WTC11 (cell line): Measurements from ENCODE around the gene PPP2R1A. TPM values are rescaled to one million over a fixed set of nuclear protein-coding genes. Genes with fewer than 3 reads are reported as not detected.
"Not testable (repeated sequence)": the region's sequence is repeated elsewhere in the genome, so short reads cannot be mapped to it uniquely, and the experiment has no call there.

ENCODE experiments used
- ATAC-seq: fragments of 200-7000 bp; cut with Tn5 transposase; 2 replicates; pipeline ENCODE4 v1.10.0; 2021; ENCODE audit warnings: mild to moderate bottlenecking, moderate library complexity
- CTCF ChIA-PET: fragments of 300-600 bp; sonication (Branson Sonifier 250); formaldehyde crosslinking; loops from one replicate; lab custom pipeline; 2021; ENCODE audit warnings: antibody characterized with exemption; lab: Charles Lee
- POLR2A ChIA-PET: fragments of 350-600 bp; sonication (Branson Sonifier 250); formaldehyde crosslinking; loops from one replicate; lab custom pipeline; 2021; ENCODE audit warnings: antibody characterized with exemption; lab: Charles Lee
- DNase-seq: peaks from one replicate; pipeline ENCODE4 v3.0.0; 2021; ENCODE audit warnings: low spot score
- H3K27ac Mint-ChIP-seq: 2 replicates; pipeline ENCODE4 v1.8.0; 2021; ENCODE audit warnings: mixed read lengths
- H3K27me3 Mint-ChIP-seq: 2 replicates; pipeline ENCODE4 v1.8.0; 2021; ENCODE audit warnings: low read depth, mild to moderate bottlenecking, moderate library complexity, mixed read lengths
- H3K36me3 Mint-ChIP-seq: 2 replicates; pipeline ENCODE4 v1.8.0; 2021; ENCODE audit warnings: mixed read lengths
- H3K4me1 Mint-ChIP-seq: 2 replicates; pipeline ENCODE4 v1.8.0; 2022; ENCODE audit warnings: mixed read lengths
- H3K4me3 Mint-ChIP-seq: 2 replicates; pipeline ENCODE4 v1.8.0; 2021; ENCODE audit warnings: mild to moderate bottlenecking, moderate library complexity, mixed read lengths
- H3K9me3 Mint-ChIP-seq: 2 replicates; pipeline ENCODE4 v1.8.0; 2021; ENCODE audit warnings: mixed read lengths
- ATF1 ChIP-seq: sonication (generic); formaldehyde crosslinking; IDR thresholded peaks from 2 replicates; pipeline ENCODE4 v1.8.1; 2023; ENCODE audit warnings: mild to moderate bottlenecking, moderate library complexity, missing genetic modification reagents
- CREB1 ChIP-seq: sonication (generic); formaldehyde crosslinking; IDR thresholded peaks from 2 replicates; pipeline ENCODE4 v1.8.0; 2023; ENCODE audit warnings: mild to moderate bottlenecking, missing genetic modification reagents
- CREM ChIP-seq: sonication (generic); formaldehyde crosslinking; IDR thresholded peaks from 2 replicates; pipeline ENCODE4 v1.8.1; 2022; ENCODE audit warnings: mild to moderate bottlenecking, missing genetic modification reagents, moderate library complexity
- MXD4 ChIP-seq: fragments of 250-450 bp; sonication (Bioruptor Pico); IDR thresholded peaks from 2 replicates; pipeline ENCODE4 v1.8.0; 2021; ENCODE audit warnings: mild to moderate bottlenecking, moderate library complexity, borderline replicate concordance
- NFYB ChIP-seq: sonication (generic); formaldehyde crosslinking; conservative IDR thresholded peaks from 2 replicates; pipeline ENCODE4 v1.8.0; 2022; ENCODE audit warnings: low read depth, missing genetic modification reagents
- NR3C1 ChIP-seq: sonication (generic); formaldehyde crosslinking; conservative IDR thresholded peaks from 2 replicates; pipeline ENCODE4 v1.8.1; 2023; ENCODE audit warnings: low read depth, mild to moderate bottlenecking, missing genetic modification reagents
- RORB ChIP-seq: fragments of 250-450 bp; sonication (Bioruptor Pico); IDR thresholded peaks from 2 replicates; pipeline ENCODE4 v1.9.0; 2021; ENCODE audit warnings: mild to moderate bottlenecking
- ZNF121 ChIP-seq: sonication (generic); formaldehyde crosslinking; IDR thresholded peaks from 2 replicates; pipeline ENCODE4 v1.8.0; 2023; ENCODE audit warnings: missing genetic modification reagents
- ZNF317 ChIP-seq: sonication (generic); formaldehyde crosslinking; IDR thresholded peaks from 2 replicates; pipeline ENCODE4 v1.8.1; 2023; ENCODE audit warnings: low read depth, mild to moderate bottlenecking, moderate library complexity, missing genetic modification reagents, borderline replicate concordance
- total RNA-seq: library from RNA; stranded (reverse); gene quantifications from 3 replicates; pipeline ENCODE4 v1.2.3, GENCODE V29; 2021
- TF ChIP-seq, protein P1 (sequence below): sonication (generic); formaldehyde crosslinking; conservative IDR thresholded peaks from 2 replicates; pipeline ENCODE4 v1.8.1; 2023; ENCODE audit warnings: mild to moderate bottlenecking, low read depth, missing genetic modification reagents, moderate library complexity
- TF ChIP-seq, protein P2 (sequence below): fragments of 200-600 bp; IDR thresholded peaks from 2 replicates; pipeline ENCODE4 v1.8.0; 2022; ENCODE audit warnings: antibody characterized with exemption
- TF ChIP-seq, protein P3 (sequence below): sonication (generic); formaldehyde crosslinking; IDR thresholded peaks from 2 replicates; pipeline ENCODE4 v1.8.0; 2022; ENCODE audit warnings: mild to moderate bottlenecking, missing genetic modification reagents
- TF ChIP-seq, protein P4 (sequence below): fragments of 250-450 bp; sonication (Bioruptor Pico); IDR thresholded peaks from 2 replicates; pipeline ENCODE4 v1.8.0; 2021; ENCODE audit warnings: mild to moderate bottlenecking
- TF ChIP-seq, protein P5 (sequence below): fragments of 250-450 bp; sonication (Bioruptor Pico); IDR thresholded peaks from 2 replicates; pipeline ENCODE4 v2.1.2; 2022; ENCODE audit warnings: mild to moderate bottlenecking, moderate library complexity
- TF ChIP-seq, protein P6 (sequence below): sonication (generic); formaldehyde crosslinking; IDR thresholded peaks from 2 replicates; pipeline ENCODE4 v1.8.1; 2023; ENCODE audit warnings: mild to moderate bottlenecking, missing genetic modification reagents, borderline replicate concordance
- TF ChIP-seq, protein P7 (sequence below): sonication (generic); formaldehyde crosslinking; conservative IDR thresholded peaks from 2 replicates; pipeline ENCODE4 v1.8.1; 2022; ENCODE audit warnings: mild to moderate bottlenecking, missing genetic modification reagents

The PPP2R1A gene
- total RNA-seq, 1 experiment from 2014 or later, result 505 TPM

DNA sequence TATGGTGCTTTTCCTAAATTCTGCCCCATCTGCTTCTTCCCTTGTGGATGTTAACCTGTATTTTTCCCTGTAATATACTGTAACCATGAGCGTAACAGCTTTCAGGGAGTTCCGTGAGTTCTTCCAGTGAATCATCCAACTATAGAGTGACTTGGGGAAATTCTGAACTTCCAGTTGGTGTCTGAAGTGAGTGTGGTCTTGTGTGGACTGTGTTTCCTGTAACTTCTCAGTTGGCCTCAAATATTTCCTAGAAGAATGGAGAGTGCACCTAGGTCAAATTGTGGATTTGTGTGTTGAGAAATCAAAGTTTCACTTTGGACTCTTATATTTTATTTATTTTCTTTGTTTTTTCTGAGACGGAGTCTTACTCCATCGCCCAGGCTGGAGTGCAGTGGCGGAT lies 68.6 kb downstream of the PPP2R1A start:
- Mint-ChIP-seq H3K36me3 (no peaks in the 10 kb centered on the region; the same call in 1 of the 2 replicates), H3K27me3 (peaks cover 16% of the 10 kb centered on the region), H3K4me3 (no peak overlapping the region), H3K4me1 (no peaks in the 10 kb centered on the region), H3K9me3 (peaks cover 17% of the 10 kb centered on the region), H3K27ac (no peak overlapping the region)
- TF ChIP-seq CREM (CRISPR knock-in tag) (no peak), ATF1 (no peak), NR3C1 (CRISPR knock-in tag) (no peak), NFYB (CRISPR knock-in tag) (no peak), MXD4 (CRISPR knock-in tag) (no peak), CREB1 (CRISPR knock-in tag) (no peak), RORB (CRISPR knock-in tag) (no peak), ZNF317 (CRISPR knock-in tag) (no peak), ZNF121 (CRISPR knock-in tag) (no peak)
- TF ChIP-seq, protein P1, sequence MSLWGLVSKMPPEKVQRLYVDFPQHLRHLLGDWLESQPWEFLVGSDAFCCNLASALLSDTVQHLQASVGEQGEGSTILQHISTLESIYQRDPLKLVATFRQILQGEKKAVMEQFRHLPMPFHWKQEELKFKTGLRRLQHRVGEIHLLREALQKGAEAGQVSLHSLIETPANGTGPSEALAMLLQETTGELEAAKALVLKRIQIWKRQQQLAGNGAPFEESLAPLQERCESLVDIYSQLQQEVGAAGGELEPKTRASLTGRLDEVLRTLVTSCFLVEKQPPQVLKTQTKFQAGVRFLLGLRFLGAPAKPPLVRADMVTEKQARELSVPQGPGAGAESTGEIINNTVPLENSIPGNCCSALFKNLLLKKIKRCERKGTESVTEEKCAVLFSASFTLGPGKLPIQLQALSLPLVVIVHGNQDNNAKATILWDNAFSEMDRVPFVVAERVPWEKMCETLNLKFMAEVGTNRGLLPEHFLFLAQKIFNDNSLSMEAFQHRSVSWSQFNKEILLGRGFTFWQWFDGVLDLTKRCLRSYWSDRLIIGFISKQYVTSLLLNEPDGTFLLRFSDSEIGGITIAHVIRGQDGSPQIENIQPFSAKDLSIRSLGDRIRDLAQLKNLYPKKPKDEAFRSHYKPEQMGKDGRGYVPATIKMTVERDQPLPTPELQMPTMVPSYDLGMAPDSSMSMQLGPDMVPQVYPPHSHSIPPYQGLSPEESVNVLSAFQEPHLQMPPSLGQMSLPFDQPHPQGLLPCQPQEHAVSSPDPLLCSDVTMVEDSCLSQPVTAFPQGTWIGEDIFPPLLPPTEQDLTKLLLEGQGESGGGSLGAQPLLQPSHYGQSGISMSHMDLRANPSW (CRISPR knock-in tag), result no peak
- TF ChIP-seq, protein P2, sequence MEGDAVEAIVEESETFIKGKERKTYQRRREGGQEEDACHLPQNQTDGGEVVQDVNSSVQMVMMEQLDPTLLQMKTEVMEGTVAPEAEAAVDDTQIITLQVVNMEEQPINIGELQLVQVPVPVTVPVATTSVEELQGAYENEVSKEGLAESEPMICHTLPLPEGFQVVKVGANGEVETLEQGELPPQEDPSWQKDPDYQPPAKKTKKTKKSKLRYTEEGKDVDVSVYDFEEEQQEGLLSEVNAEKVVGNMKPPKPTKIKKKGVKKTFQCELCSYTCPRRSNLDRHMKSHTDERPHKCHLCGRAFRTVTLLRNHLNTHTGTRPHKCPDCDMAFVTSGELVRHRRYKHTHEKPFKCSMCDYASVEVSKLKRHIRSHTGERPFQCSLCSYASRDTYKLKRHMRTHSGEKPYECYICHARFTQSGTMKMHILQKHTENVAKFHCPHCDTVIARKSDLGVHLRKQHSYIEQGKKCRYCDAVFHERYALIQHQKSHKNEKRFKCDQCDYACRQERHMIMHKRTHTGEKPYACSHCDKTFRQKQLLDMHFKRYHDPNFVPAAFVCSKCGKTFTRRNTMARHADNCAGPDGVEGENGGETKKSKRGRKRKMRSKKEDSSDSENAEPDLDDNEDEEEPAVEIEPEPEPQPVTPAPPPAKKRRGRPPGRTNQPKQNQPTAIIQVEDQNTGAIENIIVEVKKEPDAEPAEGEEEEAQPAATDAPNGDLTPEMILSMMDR, result no peak
- TF ChIP-seq, protein P3, sequence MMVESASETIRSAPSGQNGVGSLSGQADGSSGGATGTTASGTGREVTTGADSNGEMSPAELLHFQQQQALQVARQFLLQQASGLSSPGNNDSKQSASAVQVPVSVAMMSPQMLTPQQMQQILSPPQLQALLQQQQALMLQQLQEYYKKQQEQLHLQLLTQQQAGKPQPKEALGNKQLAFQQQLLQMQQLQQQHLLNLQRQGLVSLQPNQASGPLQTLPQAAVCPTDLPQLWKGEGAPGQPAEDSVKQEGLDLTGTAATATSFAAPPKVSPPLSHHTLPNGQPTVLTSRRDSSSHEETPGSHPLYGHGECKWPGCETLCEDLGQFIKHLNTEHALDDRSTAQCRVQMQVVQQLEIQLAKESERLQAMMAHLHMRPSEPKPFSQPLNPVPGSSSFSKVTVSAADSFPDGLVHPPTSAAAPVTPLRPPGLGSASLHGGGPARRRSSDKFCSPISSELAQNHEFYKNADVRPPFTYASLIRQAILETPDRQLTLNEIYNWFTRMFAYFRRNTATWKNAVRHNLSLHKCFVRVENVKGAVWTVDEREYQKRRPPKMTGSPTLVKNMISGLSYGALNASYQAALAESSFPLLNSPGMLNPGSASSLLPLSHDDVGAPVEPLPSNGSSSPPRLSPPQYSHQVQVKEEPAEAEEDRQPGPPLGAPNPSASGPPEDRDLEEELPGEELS, result no peak
- TF ChIP-seq, protein P4, sequence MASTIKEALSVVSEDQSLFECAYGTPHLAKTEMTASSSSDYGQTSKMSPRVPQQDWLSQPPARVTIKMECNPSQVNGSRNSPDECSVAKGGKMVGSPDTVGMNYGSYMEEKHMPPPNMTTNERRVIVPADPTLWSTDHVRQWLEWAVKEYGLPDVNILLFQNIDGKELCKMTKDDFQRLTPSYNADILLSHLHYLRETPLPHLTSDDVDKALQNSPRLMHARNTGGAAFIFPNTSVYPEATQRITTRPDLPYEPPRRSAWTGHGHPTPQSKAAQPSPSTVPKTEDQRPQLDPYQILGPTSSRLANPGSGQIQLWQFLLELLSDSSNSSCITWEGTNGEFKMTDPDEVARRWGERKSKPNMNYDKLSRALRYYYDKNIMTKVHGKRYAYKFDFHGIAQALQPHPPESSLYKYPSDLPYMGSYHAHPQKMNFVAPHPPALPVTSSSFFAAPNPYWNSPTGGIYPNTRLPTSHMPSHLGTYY (CRISPR knock-in tag), result no peak
- TF ChIP-seq, protein P5, sequence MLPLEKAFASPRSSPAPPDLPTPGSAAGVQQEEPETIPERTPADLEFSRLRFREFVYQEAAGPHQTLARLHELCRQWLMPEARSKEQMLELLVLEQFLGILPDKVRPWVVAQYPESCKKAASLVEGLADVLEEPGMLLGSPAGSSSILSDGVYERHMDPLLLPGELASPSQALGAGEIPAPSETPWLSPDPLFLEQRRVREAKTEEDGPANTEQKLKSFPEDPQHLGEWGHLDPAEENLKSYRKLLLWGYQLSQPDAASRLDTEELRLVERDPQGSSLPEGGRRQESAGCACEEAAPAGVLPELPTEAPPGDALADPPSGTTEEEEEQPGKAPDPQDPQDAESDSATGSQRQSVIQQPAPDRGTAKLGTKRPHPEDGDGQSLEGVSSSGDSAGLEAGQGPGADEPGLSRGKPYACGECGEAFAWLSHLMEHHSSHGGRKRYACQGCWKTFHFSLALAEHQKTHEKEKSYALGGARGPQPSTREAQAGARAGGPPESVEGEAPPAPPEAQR, result no peak
- TF ChIP-seq, protein P6, sequence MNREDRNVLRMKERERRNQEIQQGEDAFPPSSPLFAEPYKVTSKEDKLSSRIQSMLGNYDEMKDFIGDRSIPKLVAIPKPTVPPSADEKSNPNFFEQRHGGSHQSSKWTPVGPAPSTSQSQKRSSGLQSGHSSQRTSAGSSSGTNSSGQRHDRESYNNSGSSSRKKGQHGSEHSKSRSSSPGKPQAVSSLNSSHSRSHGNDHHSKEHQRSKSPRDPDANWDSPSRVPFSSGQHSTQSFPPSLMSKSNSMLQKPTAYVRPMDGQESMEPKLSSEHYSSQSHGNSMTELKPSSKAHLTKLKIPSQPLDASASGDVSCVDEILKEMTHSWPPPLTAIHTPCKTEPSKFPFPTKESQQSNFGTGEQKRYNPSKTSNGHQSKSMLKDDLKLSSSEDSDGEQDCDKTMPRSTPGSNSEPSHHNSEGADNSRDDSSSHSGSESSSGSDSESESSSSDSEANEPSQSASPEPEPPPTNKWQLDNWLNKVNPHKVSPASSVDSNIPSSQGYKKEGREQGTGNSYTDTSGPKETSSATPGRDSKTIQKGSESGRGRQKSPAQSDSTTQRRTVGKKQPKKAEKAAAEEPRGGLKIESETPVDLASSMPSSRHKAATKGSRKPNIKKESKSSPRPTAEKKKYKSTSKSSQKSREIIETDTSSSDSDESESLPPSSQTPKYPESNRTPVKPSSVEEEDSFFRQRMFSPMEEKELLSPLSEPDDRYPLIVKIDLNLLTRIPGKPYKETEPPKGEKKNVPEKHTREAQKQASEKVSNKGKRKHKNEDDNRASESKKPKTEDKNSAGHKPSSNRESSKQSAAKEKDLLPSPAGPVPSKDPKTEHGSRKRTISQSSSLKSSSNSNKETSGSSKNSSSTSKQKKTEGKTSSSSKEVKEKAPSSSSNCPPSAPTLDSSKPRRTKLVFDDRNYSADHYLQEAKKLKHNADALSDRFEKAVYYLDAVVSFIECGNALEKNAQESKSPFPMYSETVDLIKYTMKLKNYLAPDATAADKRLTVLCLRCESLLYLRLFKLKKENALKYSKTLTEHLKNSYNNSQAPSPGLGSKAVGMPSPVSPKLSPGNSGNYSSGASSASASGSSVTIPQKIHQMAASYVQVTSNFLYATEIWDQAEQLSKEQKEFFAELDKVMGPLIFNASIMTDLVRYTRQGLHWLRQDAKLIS, result no peak
- TF ChIP-seq, protein P7, sequence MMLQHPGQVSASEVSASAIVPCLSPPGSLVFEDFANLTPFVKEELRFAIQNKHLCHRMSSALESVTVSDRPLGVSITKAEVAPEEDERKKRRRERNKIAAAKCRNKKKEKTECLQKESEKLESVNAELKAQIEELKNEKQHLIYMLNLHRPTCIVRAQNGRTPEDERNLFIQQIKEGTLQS (CRISPR knock-in tag), result no peak
- CTCF ChIA-PET, result no interaction called here
- ATAC-seq, result no peak
- POLR2A ChIA-PET, result no interaction called here
- DNase-seq, result no peak

DNA sequence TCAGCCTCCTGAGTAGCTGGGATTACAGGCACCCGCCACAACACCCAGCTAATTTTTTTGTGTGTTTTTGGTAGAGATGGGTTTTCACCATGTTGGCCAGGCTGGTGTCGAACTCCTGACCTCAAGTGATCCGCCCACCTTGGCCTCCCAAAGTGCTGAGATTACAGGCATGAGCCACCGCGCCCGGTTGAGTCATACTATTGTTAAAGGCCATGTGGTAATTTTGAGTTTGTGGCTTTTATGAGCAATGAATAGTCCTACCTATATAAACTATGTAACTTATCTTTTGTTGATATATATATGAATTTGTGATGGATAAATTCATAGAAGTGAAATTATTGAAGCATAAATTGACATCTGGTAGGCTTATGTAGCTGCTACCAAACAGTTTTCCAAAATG lies 75.7 kb downstream of the PPP2R1A start:
- CTCF ChIA-PET, result interaction anchor here (1.1 kb wide), 1 partner anchor 9 kb away, joined by 5 read pairs; no protein-coding TSS in a partner anchor

More for the DNA sequence above, 75.7 kb downstream of the PPP2R1A start:
- H3K9me3 Mint-ChIP-seq, H3K27ac Mint-ChIP-seq, DNase-seq, H3K27me3 Mint-ChIP-seq, H3K4me1 Mint-ChIP-seq, H3K4me3 Mint-ChIP-seq, ATAC-seq, POLR2A ChIA-PET, H3K36me3 Mint-ChIP-seq: not testable (repeated sequence)
